SU-DHL-6 (cell line): Measurements from ENCODE around the gene C3orf18.

Experiments used
- H2AFZ ChIP-seq: fragments of 200-600 bp; sonication (generic); 2 replicates; pipeline ENCODE4 v1.6.1; 2014; ENCODE audit warnings: low read depth, mild to moderate bottlenecking, moderate library complexity, mixed read lengths, antibody characterized with exemption, low read length; ENCODE audit not compliant: severe bottlenecking
- H3F3A ChIP-seq: fragments of 200-600 bp; shearing (Covaris generic); 2 replicates; pipeline ENCODE4 v1.6.0; 2016; ENCODE audit warnings: antibody characterized with exemption, mild to moderate bottlenecking; ENCODE audit not compliant: insufficient read depth
- H3K27ac ChIP-seq: fragments of 200-600 bp; sonication (generic); 2 replicates; pipeline ENCODE4 v1.5.1; 2016; ENCODE audit warnings: low read depth, mild to moderate bottlenecking, low read length, moderate library complexity, mixed read lengths
- H3K27me3 ChIP-seq: fragments of 200-600 bp; sonication (generic), shearing (Covaris generic); 2 replicates; pipeline ENCODE4 v1.6.0; 2014; ENCODE audit warnings: mild to moderate bottlenecking, low read length
- H3K36me3 ChIP-seq: fragments of 200-600 bp; sonication (generic); 2 replicates; pipeline ENCODE4 v1.6.1; 2014; ENCODE audit warnings: mild to moderate bottlenecking, low read length, mixed read lengths
- H3K4me2 ChIP-seq: fragments of 300-600, 200-600 bp; shearing (Covaris generic), sonication (generic); 2 replicates; pipeline ENCODE4 v1.6.0; 2014; ENCODE audit warnings: low read length, low read depth, mild to moderate bottlenecking; ENCODE audit not compliant: poor library complexity, severe bottlenecking
- H3K4me3 ChIP-seq: fragments of 200-600 bp; sonication (generic); 2 replicates; pipeline ENCODE4 v1.5.1; 2014; ENCODE audit warnings: antibody characterized with exemption, low read length, mild to moderate bottlenecking, mixed read lengths; ENCODE audit not compliant: insufficient read depth, poor library complexity, severe bottlenecking
- H3K79me2 ChIP-seq: fragments of 200-600 bp; sonication (generic); 2 replicates; pipeline ENCODE4 v1.6.1; 2014; ENCODE audit warnings: mild to moderate bottlenecking, low read length, moderate library complexity; ENCODE audit not compliant: insufficient read depth
- H3K9ac ChIP-seq: fragments of 200-600 bp; sonication (generic); 2 replicates; pipeline ENCODE4 v1.7.0; 2014; ENCODE audit warnings: mild to moderate bottlenecking, low read length
- H3K9me2 ChIP-seq: fragments of 200-600 bp; sonication (generic); replicated peaks from 2 replicates; pipeline ENCODE4 v1.6.1; 2014; ENCODE audit warnings: low read length; ENCODE audit not compliant: insufficient read depth
- H3K9me3 ChIP-seq: fragments of 200-600 bp; sonication (generic); 2 replicates; pipeline ENCODE4 v1.6.1; 2014; ENCODE audit warnings: low read length, mixed read lengths; ENCODE audit not compliant: insufficient read depth
- H4K20me1 ChIP-seq: fragments of 200-600 bp; sonication (generic); 2 replicates; pipeline ENCODE4 v1.6.1; 2014; ENCODE audit warnings: low read depth, mild to moderate bottlenecking, antibody characterized with exemption, low read length, moderate library complexity, mixed read lengths
- CTCF ChIP-seq: fragments of 200-600 bp; sonication (generic); IDR thresholded peaks from one replicate; pipeline ENCODE4 v1.5.1; 2017; ENCODE audit warnings: antibody characterized with exemption, mild to moderate bottlenecking, low read length, moderate library complexity; ENCODE audit not compliant: insufficient read depth, poor library complexity, severe bottlenecking
- EZH2phosphoT487 ChIP-seq: fragments of 200-600 bp; sonication (generic), shearing (Covaris generic); conservative IDR thresholded peaks from 2 replicates; pipeline ENCODE4 v1.6.1; 2018; ENCODE audit warnings: mild to moderate bottlenecking, antibody characterized with exemption, low read length, moderate library complexity, mixed read lengths

C3orf18 gene

GRCh38 chr3:50567011-50567385 lies 549 bp downstream of the C3orf18 start:
- Histone ChIP-seq H3K79me2 (no peaks in the 10 kb centered on the region), H3K27ac (no peak overlapping the region), H3K9ac (peak overlapping the region; percentile 52), H3K36me3 (no peaks in the 10 kb centered on the region), H3K9me2 (no peaks in the 10 kb centered on the region), H3K4me3 (peak overlapping the region; percentile 40), H3F3A (peaks cover 6% of the 10 kb centered on the region; the same call in 1 of the 2 replicates), H4K20me1 (no peaks in the 10 kb centered on the region), H2AFZ (peak overlapping the region; percentile 7), H3K4me2 (peak overlapping the region; percentile 79), H3K27me3 (no peaks in the 10 kb centered on the region), H3K9me3 (no peaks in the 10 kb centered on the region)
- TF ChIP-seq EZH2phosphoT487 (no peak), CTCF (no peak)

GRCh38 chr3:50564321-50564720 lies 3.2 kb downstream of the C3orf18 start:
- Histone ChIP-seq H3K4me2 (no peak overlapping the region), H3K9ac (no peak overlapping the region), H3K79me2 (no peaks in the 10 kb centered on the region), H3K4me3 (no peak overlapping the region), H4K20me1 (no peaks in the 10 kb centered on the region), H3F3A (no peaks in the 10 kb centered on the region), H3K27me3 (no peaks in the 10 kb centered on the region), H3K9me2 (no peaks in the 10 kb centered on the region), H3K27ac (no peak overlapping the region), H2AFZ (no peak overlapping the region), H3K36me3 (no peaks in the 10 kb centered on the region), H3K9me3 (no peaks in the 10 kb centered on the region)
- TF ChIP-seq CTCF = no peak
- TF ChIP-seq EZH2phosphoT487 = no peak

- H3K79me2 ChIP-seq = no peaks in the 10 kb centered on the region
- H3K9me2 ChIP-seq = no peaks in the 10 kb centered on the region
- H3K27me3 ChIP-seq = no peaks in the 10 kb centered on the region
- no peaks in the 10 kb centered on the region for H3K9me3 ChIP-seq
- no peaks in the 10 kb centered on the region for H3K36me3 ChIP-seq
- no peak overlapping the region for H2AFZ ChIP-seq
- H3K4me3 ChIP-seq = no peak overlapping the region
- H4K20me1 ChIP-seq = no peaks in the 10 kb centered on the region
- H3K9ac ChIP-seq = no peak overlapping the region
- no peaks in the 10 kb centered on the region for H3F3A ChIP-seq
- TF ChIP-seq CTCF (no peak), EZH2phosphoT487 (no peak)
- no peak overlapping the region for H3K27ac ChIP-seq
- no peak overlapping the region for H3K4me2 ChIP-seq
Observed at GRCh38 chr3:50563867-50564266, 3.7 kb downstream of the C3orf18 start.
